Spleen (tissue), 7 donors: ENCODE results near the gene CPHXL2.

ENCODE experiments used
- POLR2A ChIP-seq, 3 donors: fragments of 450-650 bp; IDR thresholded peaks; one replicate each; pipeline ENCODE4 v1.5.1; 2017; ENCODE audit warnings: antibody characterized with exemption in 3 of 3, mild to moderate bottlenecking in 1 of 3
- TF ChIP-seq, protein P1 (sequence below), 11 experiments: fragments of 200-600 bp in 7 of 11; fragments of 450-650 bp in 4 of 11; sonication (generic) in 4 of 11; IDR thresholded peaks in 8 of 11; conservative IDR thresholded peaks in 3 of 11; 1 replicate in 7 of 11; 2 replicates in 4 of 11; pipeline versions ENCODE4 v1.4.0 to v1.8.0; 2016 to 2021; ENCODE audit warnings: antibody characterized with exemption in 11 of 11, inconsistent platforms in 4 of 11, mild to moderate bottlenecking in 1 of 11
- donor health status: DM: no; HTN: no; CAD: no; lungs with moderate emphysema.
- donor health status: DM: no; HTN: no; CAD: no.
- donor health status: DM: no; HTN: no; CAD: no.

DNA sequence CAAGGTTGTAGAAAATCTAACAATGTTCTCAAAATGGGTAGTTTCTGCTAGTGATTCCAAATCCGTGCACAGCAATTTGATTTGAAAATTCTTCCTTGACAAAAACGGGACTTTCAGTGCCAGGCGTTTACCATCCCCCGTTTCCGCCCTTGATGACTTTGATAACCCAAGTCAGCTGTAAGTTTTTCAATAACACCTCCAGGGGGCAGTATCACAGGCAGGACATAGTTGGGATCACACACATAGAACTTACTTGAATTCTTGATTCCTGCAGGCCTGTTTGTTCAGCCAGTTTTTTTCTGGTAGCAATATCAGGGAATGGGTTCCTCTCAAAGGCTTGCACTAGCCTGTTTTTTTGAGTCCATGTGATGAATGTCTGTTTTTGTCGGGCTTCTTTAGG lies 18.9 kb upstream of the CPHXL2 start:
- no peak for TF ChIP-seq POLR2A (IDR thresholded peaks at IDR 0.05)
- TF ChIP-seq, protein P1, sequence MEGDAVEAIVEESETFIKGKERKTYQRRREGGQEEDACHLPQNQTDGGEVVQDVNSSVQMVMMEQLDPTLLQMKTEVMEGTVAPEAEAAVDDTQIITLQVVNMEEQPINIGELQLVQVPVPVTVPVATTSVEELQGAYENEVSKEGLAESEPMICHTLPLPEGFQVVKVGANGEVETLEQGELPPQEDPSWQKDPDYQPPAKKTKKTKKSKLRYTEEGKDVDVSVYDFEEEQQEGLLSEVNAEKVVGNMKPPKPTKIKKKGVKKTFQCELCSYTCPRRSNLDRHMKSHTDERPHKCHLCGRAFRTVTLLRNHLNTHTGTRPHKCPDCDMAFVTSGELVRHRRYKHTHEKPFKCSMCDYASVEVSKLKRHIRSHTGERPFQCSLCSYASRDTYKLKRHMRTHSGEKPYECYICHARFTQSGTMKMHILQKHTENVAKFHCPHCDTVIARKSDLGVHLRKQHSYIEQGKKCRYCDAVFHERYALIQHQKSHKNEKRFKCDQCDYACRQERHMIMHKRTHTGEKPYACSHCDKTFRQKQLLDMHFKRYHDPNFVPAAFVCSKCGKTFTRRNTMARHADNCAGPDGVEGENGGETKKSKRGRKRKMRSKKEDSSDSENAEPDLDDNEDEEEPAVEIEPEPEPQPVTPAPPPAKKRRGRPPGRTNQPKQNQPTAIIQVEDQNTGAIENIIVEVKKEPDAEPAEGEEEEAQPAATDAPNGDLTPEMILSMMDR (IDR thresholded peaks at IDR 0.05 in 8 of 11, conservative IDR thresholded peaks at IDR 0.05 in 3 of 11), result no peak
